GM12874 (cell line): ENCODE measurements around the gene AKAP10.

Experiments
- TF ChIP-seq, protein P1 (sequence below): IDR thresholded peaks from 2 replicates; pipeline ENCODE4 v1.5.1; 2011; ENCODE audit warnings: low read depth, mild to moderate bottlenecking, control low read depth, low read length, moderate library complexity; ENCODE audit not compliant: insufficient read depth

AKAP10 gene, protein sequence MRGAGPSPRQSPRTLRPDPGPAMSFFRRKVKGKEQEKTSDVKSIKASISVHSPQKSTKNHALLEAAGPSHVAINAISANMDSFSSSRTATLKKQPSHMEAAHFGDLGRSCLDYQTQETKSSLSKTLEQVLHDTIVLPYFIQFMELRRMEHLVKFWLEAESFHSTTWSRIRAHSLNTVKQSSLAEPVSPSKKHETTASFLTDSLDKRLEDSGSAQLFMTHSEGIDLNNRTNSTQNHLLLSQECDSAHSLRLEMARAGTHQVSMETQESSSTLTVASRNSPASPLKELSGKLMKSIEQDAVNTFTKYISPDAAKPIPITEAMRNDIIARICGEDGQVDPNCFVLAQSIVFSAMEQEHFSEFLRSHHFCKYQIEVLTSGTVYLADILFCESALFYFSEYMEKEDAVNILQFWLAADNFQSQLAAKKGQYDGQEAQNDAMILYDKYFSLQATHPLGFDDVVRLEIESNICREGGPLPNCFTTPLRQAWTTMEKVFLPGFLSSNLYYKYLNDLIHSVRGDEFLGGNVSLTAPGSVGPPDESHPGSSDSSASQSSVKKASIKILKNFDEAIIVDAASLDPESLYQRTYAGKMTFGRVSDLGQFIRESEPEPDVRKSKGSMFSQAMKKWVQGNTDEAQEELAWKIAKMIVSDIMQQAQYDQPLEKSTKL

DNA sequence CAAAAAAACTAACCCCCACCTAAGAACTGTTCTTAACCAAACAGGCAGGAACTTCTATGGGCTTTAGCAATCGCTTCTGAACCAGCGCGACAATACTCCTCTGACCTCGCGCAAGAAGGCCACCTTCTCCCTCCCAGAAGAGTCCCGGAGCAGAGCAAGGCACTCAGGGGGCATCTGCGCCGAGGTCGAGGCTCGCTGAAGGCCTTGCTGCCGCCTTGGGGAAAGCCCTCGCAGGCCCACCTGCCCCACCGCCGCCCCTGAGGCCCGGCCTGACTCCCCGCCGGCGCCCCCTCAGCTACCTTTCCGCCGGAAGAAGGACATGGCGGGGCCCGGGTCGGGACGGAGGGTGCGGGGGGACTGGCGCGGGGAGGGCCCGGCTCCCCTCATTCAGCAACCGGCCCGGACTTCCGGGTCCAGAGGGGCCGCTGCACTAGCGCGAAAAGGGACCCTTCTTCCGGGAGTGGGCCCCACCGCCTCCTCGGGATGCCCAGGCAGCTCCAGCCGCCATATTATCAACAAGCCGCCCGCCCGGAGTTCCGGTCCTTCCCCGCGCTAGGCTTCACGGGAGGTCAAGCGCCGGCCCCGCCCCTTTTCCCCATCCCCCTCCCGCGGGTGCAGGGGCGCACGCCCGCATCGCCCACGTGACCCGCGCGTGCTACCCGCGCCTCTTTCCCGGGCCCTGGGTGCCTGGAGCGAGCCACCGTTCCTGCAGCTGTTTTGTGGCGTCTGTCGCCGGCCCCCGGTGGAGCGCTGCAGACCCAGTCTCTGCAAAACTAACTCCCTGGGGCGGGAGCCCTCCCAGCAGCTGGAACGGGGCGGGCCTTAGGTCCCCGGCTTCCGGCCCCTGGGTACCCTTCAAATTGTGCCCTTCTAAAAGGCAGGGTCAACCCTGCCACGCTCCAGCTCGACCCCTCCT, at the start of gene AKAP10:
Gene AKAP10, minus strand, starts transcription at position 536 of the 916 bp plus-strand sequence. Its CDS starts 149 bp downstream, at position 387.
- TF ChIP-seq, protein P1, sequence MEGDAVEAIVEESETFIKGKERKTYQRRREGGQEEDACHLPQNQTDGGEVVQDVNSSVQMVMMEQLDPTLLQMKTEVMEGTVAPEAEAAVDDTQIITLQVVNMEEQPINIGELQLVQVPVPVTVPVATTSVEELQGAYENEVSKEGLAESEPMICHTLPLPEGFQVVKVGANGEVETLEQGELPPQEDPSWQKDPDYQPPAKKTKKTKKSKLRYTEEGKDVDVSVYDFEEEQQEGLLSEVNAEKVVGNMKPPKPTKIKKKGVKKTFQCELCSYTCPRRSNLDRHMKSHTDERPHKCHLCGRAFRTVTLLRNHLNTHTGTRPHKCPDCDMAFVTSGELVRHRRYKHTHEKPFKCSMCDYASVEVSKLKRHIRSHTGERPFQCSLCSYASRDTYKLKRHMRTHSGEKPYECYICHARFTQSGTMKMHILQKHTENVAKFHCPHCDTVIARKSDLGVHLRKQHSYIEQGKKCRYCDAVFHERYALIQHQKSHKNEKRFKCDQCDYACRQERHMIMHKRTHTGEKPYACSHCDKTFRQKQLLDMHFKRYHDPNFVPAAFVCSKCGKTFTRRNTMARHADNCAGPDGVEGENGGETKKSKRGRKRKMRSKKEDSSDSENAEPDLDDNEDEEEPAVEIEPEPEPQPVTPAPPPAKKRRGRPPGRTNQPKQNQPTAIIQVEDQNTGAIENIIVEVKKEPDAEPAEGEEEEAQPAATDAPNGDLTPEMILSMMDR, result no peak

DNA sequence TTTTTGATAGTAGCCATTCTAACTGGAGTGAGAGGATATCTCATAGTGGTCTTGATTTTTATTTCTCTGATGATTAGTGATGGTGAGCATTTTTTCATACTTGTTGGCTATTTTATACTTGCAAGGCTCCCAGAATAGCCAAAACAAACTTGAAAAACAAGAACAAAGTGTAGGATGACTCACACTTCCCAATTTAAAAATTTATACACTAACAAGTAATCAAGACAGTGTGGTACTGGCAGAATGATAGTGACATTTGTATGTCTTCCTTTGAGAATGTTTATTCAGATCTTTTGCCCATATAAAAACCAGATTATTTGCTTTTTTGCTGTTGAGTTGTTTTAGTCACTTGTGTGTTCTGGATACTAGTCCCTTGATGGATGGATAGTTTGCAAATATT, 49.3 kb upstream of the AKAP10 start:
- TF ChIP-seq, protein P1, result no peak

DNA sequence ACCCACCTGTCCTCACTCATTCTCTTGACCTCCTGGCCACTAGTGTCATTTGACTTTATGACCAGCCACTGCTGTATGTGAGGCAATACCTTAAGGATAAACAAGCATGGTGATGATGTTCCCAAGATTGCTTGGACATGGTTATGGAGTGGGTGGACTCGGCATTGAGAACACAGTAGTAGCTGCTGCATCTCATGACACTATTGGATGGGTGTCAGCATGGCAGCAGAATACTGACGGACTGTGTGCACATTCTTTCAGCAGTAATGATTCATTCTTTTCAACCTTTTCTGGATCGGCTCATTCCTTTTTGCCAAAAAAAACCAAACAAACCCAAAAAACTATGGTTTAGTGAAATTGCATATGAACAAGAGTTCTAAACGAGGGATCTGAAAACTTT, 45.1 kb upstream of the AKAP10 start:
- TF ChIP-seq, protein P1, result no peak

DNA sequence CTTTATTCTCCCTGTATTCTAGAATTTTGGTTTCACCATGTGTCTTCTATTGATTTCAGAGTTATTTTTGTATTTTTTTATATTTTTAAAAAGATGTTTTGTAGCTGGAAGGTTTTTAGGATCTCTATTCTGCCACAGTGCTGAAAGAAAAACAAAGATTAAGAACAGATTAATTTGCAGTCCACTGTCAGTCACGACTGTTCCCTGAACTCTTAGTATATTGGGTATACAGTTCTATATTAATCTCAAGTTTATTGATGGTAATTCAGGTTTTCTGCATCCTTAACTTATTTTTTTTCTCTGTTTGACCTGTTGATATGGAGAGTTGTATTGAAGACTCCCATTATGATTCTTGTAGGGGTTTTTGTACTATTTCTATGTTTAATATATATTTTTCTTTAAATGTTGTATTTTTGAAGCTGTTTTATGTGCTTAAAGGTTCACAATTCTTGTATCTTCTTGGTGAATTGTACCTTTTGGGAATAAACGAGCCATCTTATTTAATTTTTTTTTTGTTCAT, 34.4 kb upstream of the AKAP10 start:
- TF ChIP-seq, protein P1, result no peak

DNA sequence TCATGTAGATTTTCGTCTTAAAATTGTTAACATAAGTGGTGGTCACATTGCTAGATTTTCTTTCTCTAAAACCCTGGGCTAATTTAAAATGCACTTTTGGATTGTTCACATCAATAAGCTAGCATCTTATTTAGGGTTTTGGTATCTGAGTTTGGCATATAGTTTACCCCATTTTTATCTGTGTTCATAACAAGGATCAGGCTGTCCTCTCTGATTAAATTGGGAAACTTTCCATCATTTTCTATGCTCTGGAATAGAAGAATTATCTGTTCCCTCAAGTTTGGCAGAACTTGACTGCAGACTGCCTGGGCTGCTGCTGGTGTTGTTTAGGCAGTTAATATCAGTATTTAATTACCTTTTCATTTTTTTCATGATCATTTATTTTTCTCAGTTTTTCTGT, 33.3 kb upstream of the AKAP10 start:
- TF ChIP-seq, protein P1, result no peak

DNA sequence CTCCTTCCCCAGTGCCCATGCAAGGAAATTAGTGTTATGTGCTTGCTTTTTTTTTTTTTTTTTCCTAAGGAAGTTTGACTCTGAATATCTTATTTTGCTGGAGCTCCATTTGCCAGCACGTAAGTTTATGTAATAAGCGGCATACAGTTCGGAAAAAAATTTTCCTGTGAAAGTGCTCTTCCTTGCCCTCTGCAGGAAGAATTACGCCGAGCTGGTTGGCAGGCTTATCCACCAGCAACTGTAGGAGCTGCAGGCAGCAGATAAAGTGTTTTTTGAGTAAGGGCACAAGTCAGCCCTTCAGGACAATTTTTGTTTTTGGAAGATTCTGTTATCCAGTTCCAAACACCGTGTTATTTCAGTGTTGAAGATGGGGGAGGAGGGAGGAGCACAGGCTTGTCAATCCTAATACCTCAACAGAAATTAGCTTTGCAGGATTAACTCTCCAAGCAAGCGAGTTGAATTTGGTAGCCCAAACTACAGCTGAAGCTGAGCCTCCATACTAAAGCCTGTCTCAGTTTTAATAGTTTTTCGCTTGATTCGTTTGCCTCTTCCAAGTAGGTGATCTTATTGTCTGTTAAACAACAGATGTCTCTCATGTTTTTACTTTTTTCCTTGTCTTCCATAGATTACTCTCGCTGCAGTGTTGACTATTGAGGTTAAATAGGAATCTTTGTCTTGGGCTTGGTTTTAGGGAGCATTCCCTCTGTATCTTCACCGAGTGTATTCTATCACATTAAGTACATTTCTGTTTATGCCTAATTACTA, 32.7 kb upstream of the AKAP10 start:
- TF ChIP-seq, protein P1, result 0 out of 2 replicates have a peak, but pooled peaks have one; percentile 8
